Measurements from ENCODE around the gene STAG2. TPM values are rescaled to one million over a fixed set of nuclear protein-coding genes. Genes with fewer than 3 reads are reported as not detected.

STAG2 gene
- total RNA-seq, 1 experiment from 2014 or later: 66.3 TPM

DNA sequence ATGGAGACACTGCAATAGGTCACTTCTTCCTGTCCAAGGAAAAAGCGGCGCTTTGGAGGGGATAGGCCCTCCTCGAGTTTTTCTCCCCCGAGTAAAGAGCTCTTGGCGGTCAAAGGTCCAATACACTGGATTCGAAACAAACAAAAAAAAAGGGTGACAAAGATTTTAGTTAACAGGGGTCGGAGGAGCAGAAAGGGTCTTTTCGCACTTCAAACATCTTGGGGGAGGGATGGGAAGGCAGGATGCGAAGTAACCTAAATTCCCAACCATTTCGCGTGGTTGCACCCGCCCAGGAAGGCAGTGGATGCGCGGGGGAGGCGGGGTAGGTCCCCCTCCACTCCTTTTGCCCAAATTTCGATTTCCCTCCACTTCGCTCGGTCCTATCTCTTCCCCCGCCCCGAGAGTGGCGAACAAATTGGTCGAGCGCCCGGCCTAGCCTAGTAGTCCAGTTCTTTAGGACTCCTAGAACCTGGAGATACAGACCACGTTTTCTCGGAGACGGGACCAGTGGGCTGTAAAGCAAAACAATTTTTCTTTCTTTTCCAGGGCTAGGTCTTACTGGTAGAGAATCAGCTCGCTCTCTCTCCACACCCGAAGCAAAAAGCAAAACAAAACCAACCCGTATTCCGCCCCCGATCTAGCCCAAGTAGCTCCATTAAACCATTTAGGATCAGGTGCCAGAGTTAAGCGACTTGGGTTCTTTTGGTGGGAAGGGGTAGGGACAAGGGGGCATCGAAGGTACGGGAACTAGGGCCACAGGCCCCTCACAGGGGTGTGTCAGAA is 2.0 kb upstream of the STAG2 start:
- Histone ChIP-seq H3K36me3 (ENCODE audit: control insufficient read depth in 1 of 2, insufficient read depth in 2 of 2, low read length in 2 of 2) (no peaks in the 10 kb centered on the region), H3K4me2 (ENCODE audit: low read length) (peak overlapping the region; percentile 85), H3K4me1 (ENCODE audit: control insufficient read depth in 1 of 2, insufficient read depth in 2 of 2, low read length in 2 of 2) (peaks cover 8 to 20% of the 10 kb centered on the region in 2 experiments), H3K9me2 (ENCODE audit: insufficient read depth) (no peaks in the 10 kb centered on the region), H3K79me2 (ENCODE audit: insufficient read depth, low read length) (peaks cover 27% of the 10 kb centered on the region), H3K4me3 (replicated peaks in 1 of 2; ENCODE audit: low read depth in 1 of 2, low read length in 2 of 2) (peak overlapping the region; percentile 50 to 60), H4K20me1 (ENCODE audit: insufficient read depth) (no peaks in the 10 kb centered on the region), H3K9me3 (ENCODE audit: control insufficient read depth in 1 of 2, insufficient read depth in 1 of 2, low read depth in 1 of 2, low read length in 2 of 2) (no peaks in the 10 kb centered on the region), H3K27me3 (ENCODE audit: insufficient read depth, low read length) (no peaks in the 10 kb centered on the region), H2AFZ (ENCODE audit: low read depth, low read length, poor library complexity, severe bottlenecking) (no peak overlapping the region), H3K27ac (ENCODE audit: low read depth, low read length) (peak overlapping the region; percentile 60), H3K9ac (ENCODE audit: low read length) (peak overlapping the region; percentile 69)
- CTCF ChIA-PET: interaction anchor here (0.7 to 1.1 kb wide), 3 partner anchors 17 to 182 kb away, joined by 3 to 4 read pairs (median 3); no protein-coding TSS in a partner anchor
- RAD21 ChIA-PET (ENCODE audit: low non-redundant PET in 1 of 2, low total read pairs in 2 of 2, uncharacterized antibody in 2 of 2, unreplicated experiment in 2 of 2): no interaction called here
- POLR2A ChIA-PET: no interaction called here
- TF ChIP-seq SIN3A (IDR thresholded peaks at IDR 0.05; ENCODE audit: low read depth): no peak
- TF ChIP-seq, protein P1, sequence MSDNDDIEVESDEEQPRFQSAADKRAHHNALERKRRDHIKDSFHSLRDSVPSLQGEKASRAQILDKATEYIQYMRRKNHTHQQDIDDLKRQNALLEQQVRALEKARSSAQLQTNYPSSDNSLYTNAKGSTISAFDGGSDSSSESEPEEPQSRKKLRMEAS (IDR thresholded peaks at IDR 0.05): no peak
- TF ChIP-seq JUND (IDR thresholded peaks at IDR 0.05): no peak
- TF ChIP-seq CBX3 (IDR thresholded peaks at IDR 0.05; ENCODE audit: low read depth): no peak
- no peak for TF ChIP-seq SP1 (IDR thresholded peaks at IDR 0.05; ENCODE audit: low read depth)
- TF ChIP-seq POLR2AphosphoS5 (IDR thresholded peaks at IDR 0.05; ENCODE audit: low read depth, low read length): no peak
- no peak for TF ChIP-seq REST (IDR thresholded peaks at IDR 0.05; ENCODE audit: low read depth)
- TF ChIP-seq ELF1 (IDR thresholded peaks at IDR 0.05; ENCODE audit: borderline replicate concordance, low read depth): no peak
- TF ChIP-seq EZH2phosphoT487 (IDR thresholded peaks at IDR 0.05; ENCODE audit: borderline replicate concordance): no peak
- TF ChIP-seq FOSL1 (IDR thresholded peaks at IDR 0.05; ENCODE audit: low read depth): no peak
- no peak for TF ChIP-seq ZFX (IDR thresholded peaks at IDR 0.05)
- TF ChIP-seq RAD21 (IDR thresholded peaks at IDR 0.05; ENCODE audit: low read depth): no peak
- no peak for TF ChIP-seq SRF (IDR thresholded peaks at IDR 0.05; ENCODE audit: low read depth)
- TF ChIP-seq POLR2A (IDR thresholded peaks at IDR 0.05; ENCODE audit: borderline replicate concordance, extremely low read depth, insufficient read depth, insufficient read length): no peak
- TF ChIP-seq TCF7L2 (IDR thresholded peaks at IDR 0.05; ENCODE audit: borderline replicate concordance, extremely low read depth, insufficient read depth, insufficient read length): no peak
- TF ChIP-seq EGR1 (IDR thresholded peaks at IDR 0.05; ENCODE audit: low read depth): no peak
- DNase-seq (ENCODE audit: low read depth, low spot score) (no peak), ATAC-seq (no peak)
- TSS peak; percentile 68 for BruUV-seq (replicated peaks)
- intact Hi-C loops (cut with micrococcal nuclease): loop anchor here (5.0 kb wide), 1 partner anchor 127 kb away; no protein-coding TSS in a partner anchor

Measured in HCT116 (cell line).